ENCODE data around the gene CHL1. TPM values are rescaled to one million over a fixed set of nuclear protein-coding genes. Genes with fewer than 3 reads are reported as not detected.

The CHL1 gene
- total RNA-seq, 2 donors from 2014 or later: 6.1 to 10.5 TPM

- H3K36me3 ChIP-seq: no peaks in the 10 kb centered on the region
- no peaks in the 10 kb centered on the region for H3K4me1 ChIP-seq (replicated peaks)
- H3K27me3 ChIP-seq (replicated peaks; ENCODE audit: insufficient read depth): no peaks in the 10 kb centered on the region
- no peak overlapping the region for H3K4me3 ChIP-seq
- H3K27ac ChIP-seq: no peak overlapping the region
- 30% methylated on average over 3 of the region's 3 CpGs for WGBS
- no peak for DNase-seq (ENCODE audit: low spot score)
- H3K9me3 ChIP-seq: no peaks in the 10 kb centered on the region
- no peak for TF ChIP-seq POLR2AphosphoS5 (IDR thresholded peaks at IDR 0.05)
- TF ChIP-seq CTCF (IDR thresholded peaks at IDR 0.05): no peak
- no peak for TF ChIP-seq POLR2A (IDR thresholded peaks at IDR 0.05)
- intact Hi-C loops (cut with DNase I): no loop called here
Observed at GRCh38 chr3:295166-295565, 98.6 kb downstream of the CHL1 start.

DNA sequence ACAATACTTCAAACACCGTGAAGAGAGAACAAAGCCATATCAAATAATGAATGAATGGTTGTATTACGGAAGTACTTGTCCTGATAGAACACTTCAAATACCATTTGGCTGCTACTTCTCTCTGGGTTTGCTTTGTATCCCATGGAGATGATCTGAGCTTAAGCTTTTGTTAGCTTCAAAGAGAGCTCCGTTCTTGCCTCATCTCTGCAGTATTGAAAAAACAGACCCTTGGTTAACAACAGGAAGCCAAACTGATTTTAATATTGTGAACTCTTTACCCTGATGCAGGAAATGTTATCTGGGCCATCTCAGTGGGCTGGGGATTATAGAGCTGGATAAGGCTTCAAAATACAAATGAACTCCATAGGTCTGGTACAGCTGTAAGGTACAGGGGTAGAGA, 101.0 kb downstream of the CHL1 start:
- TF ChIP-seq CTCF (IDR thresholded peaks at IDR 0.05) (no peak), POLR2A (IDR thresholded peaks at IDR 0.05) (no peak), POLR2AphosphoS5 (IDR thresholded peaks at IDR 0.05) (no peak)
- H3K36me3 ChIP-seq: no peaks in the 10 kb centered on the region
- no peak for DNase-seq (ENCODE audit: low spot score)
- no peaks in the 10 kb centered on the region for H3K4me1 ChIP-seq (replicated peaks)
- no peak overlapping the region for H3K27ac ChIP-seq
- H3K4me3 ChIP-seq: no peak overlapping the region
- WGBS: 44% methylated on average over 3 of the region's 3 CpGs
- intact Hi-C loops (cut with DNase I): no loop called here
- no peaks in the 10 kb centered on the region for H3K9me3 ChIP-seq
- no peaks in the 10 kb centered on the region for H3K27me3 ChIP-seq (replicated peaks; ENCODE audit: insufficient read depth)

- no peaks in the 10 kb centered on the region for H3K9me3 ChIP-seq
- intact Hi-C loops (cut with DNase I): no loop called here
- DNase-seq (ENCODE audit: low spot score): no peak
- no peaks in the 10 kb centered on the region for H3K4me1 ChIP-seq (replicated peaks)
- TF ChIP-seq POLR2A (IDR thresholded peaks at IDR 0.05): no peak
- TF ChIP-seq CTCF (IDR thresholded peaks at IDR 0.05): no peak
- no peak for TF ChIP-seq POLR2AphosphoS5 (IDR thresholded peaks at IDR 0.05)
- WGBS: 71% methylated on average over 5 of the region's 5 CpGs
- H3K27ac ChIP-seq: no peak overlapping the region
- H3K4me3 ChIP-seq: no peak overlapping the region
- H3K27me3 ChIP-seq (replicated peaks; ENCODE audit: insufficient read depth): no peaks in the 10 kb centered on the region
- H3K36me3 ChIP-seq: no peaks in the 10 kb centered on the region
Observed at GRCh38 chr3:299590-300301, 103.2 kb downstream of the CHL1 start.

DNA sequence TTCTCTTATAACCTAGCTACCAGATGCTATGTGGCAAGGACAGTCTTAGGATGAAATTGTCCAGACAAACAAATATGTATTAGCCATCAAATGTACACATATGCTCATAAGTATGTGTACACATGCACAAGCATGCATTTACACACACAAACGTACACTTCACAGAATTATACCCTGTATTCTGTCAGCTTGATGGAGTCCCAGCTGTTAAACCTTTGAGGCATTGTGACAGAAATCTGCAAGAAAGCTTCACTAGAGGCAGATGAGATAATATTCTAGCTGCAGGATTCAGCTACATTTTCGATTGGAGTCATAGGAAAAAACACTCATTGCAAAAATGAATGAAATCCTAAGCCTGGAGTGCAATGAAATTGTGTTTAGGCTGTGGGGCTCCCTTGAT, 110.6 kb downstream of the CHL1 start:
- TF ChIP-seq POLR2A (IDR thresholded peaks at IDR 0.05): no peak
- TF ChIP-seq CTCF (IDR thresholded peaks at IDR 0.05): no peak
- no peak for TF ChIP-seq POLR2AphosphoS5 (IDR thresholded peaks at IDR 0.05)
- Histone ChIP-seq H3K4me1 (replicated peaks) (no peaks in the 10 kb centered on the region), H3K27me3 (replicated peaks; ENCODE audit: insufficient read depth) (no peaks in the 10 kb centered on the region), H3K27ac (no peak overlapping the region), H3K4me3 (no peak overlapping the region), H3K9me3 (no peaks in the 10 kb centered on the region), H3K36me3 (no peaks in the 10 kb centered on the region)
- intact Hi-C loops (cut with DNase I): no loop called here
- no peak for DNase-seq (ENCODE audit: low spot score)
- 47% methylated on average over 2 of the region's 2 CpGs for WGBS

- TF ChIP-seq POLR2A (IDR thresholded peaks at IDR 0.05): no peak
- no peak for TF ChIP-seq CTCF (IDR thresholded peaks at IDR 0.05)
- no peak for TF ChIP-seq POLR2AphosphoS5 (IDR thresholded peaks at IDR 0.05)
- 37% methylated on average over 35 of the region's 35 CpGs for WGBS
- no peaks in the 10 kb centered on the region for H3K27me3 ChIP-seq (replicated peaks; ENCODE audit: insufficient read depth)
- H3K9me3 ChIP-seq: no peaks in the 10 kb centered on the region
- H3K36me3 ChIP-seq: no peaks in the 10 kb centered on the region
- no peak for DNase-seq (ENCODE audit: low spot score)
- H3K27ac ChIP-seq: no peak overlapping the region
- no peaks in the 10 kb centered on the region for H3K4me1 ChIP-seq (replicated peaks)
- intact Hi-C loops (cut with DNase I): no loop called here
- no peak overlapping the region for H3K4me3 ChIP-seq
Observed at GRCh38 chr3:308597-309321, 112.2 kb downstream of the CHL1 start.

All from prostate gland (tissue), 2 donors.